ENCODE data around the gene GJB6.

The GJB6 gene

DNA sequence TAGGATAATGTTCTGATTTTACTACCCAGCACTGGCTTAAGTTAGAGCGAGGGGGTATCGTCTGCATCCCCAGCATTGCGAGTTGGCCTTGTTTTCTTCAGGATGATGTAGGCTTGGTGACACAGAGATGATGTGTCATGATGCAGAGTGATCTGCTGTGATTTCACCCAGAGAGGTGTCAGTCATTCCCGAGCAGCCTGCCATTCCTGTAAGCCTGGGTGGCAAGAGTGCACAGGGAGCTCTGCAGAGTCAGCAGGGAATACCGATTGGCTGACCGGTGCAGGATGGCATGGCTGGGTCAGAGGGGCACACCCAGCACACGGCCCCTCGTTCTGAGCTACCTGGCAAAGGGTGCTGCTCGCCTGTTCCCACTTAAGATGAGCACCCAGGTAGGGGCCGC lies 15.8 kb upstream of the GJB6 start:
- ATAC-seq, result no peak
- TF ChIP-seq TCF4 (CRISPR knock-in tag; IDR thresholded peaks at IDR 0.05; ENCODE audit: borderline replicate concordance) (no peak), TOX (CRISPR knock-in tag; IDR thresholded peaks at IDR 0.05; ENCODE audit: borderline replicate concordance) (no peak), ESRRG (CRISPR knock-in tag; IDR thresholded peaks at IDR 0.05) (no peak), ZC3H10 (CRISPR knock-in tag; IDR thresholded peaks at IDR 0.05) (no peak), ISL1 (CRISPR knock-in tag; IDR thresholded peaks at IDR 0.05) (no peak), ZFP30 (CRISPR knock-in tag; IDR thresholded peaks at IDR 0.05) (no peak), CSDC2 (CRISPR knock-in tag; IDR thresholded peaks at IDR 0.05) (no peak), GLIS3 (CRISPR knock-in tag; IDR thresholded peaks at IDR 0.05) (no peak), RARB (CRISPR knock-in tag; IDR thresholded peaks at IDR 0.05) (no peak), SNAI2 (CRISPR knock-in tag; IDR thresholded peaks at IDR 0.05) (no peak), ZFP3 (CRISPR knock-in tag; IDR thresholded peaks at IDR 0.05) (no peak), ZNF565 (CRISPR knock-in tag; conservative IDR thresholded peaks at IDR 0.05; ENCODE audit: low read depth) (no peak), PPARA (CRISPR knock-in tag; IDR thresholded peaks at IDR 0.05; ENCODE audit: borderline replicate concordance) (no peak)
- TF ChIP-seq, protein P1, sequence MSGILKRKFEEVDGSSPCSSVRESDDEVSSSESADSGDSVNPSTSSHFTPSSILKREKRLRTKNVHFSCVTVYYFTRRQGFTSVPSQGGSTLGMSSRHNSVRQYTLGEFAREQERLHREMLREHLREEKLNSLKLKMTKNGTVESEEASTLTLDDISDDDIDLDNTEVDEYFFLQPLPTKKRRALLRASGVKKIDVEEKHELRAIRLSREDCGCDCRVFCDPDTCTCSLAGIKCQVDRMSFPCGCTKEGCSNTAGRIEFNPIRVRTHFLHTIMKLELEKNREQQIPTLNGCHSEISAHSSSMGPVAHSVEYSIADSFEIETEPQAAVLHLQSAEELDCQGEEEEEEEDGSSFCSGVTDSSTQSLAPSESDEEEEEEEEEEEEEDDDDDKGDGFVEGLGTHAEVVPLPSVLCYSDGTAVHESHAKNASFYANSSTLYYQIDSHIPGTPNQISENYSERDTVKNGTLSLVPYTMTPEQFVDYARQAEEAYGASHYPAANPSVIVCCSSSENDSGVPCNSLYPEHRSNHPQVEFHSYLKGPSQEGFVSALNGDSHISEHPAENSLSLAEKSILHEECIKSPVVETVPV (CRISPR knock-in tag; IDR thresholded peaks at IDR 0.05), result no peak
- TF ChIP-seq, protein P2, sequence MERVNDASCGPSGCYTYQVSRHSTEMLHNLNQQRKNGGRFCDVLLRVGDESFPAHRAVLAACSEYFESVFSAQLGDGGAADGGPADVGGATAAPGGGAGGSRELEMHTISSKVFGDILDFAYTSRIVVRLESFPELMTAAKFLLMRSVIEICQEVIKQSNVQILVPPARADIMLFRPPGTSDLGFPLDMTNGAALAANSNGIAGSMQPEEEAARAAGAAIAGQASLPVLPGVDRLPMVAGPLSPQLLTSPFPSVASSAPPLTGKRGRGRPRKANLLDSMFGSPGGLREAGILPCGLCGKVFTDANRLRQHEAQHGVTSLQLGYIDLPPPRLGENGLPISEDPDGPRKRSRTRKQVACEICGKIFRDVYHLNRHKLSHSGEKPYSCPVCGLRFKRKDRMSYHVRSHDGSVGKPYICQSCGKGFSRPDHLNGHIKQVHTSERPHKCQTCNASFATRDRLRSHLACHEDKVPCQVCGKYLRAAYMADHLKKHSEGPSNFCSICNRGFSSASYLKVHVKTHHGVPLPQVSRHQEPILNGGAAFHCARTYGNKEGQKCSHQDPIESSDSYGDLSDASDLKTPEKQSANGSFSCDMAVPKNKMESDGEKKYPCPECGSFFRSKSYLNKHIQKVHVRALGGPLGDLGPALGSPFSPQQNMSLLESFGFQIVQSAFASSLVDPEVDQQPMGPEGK (CRISPR knock-in tag; IDR thresholded peaks at IDR 0.05; ENCODE audit: borderline replicate concordance), result no peak
- TF ChIP-seq, protein P3, sequence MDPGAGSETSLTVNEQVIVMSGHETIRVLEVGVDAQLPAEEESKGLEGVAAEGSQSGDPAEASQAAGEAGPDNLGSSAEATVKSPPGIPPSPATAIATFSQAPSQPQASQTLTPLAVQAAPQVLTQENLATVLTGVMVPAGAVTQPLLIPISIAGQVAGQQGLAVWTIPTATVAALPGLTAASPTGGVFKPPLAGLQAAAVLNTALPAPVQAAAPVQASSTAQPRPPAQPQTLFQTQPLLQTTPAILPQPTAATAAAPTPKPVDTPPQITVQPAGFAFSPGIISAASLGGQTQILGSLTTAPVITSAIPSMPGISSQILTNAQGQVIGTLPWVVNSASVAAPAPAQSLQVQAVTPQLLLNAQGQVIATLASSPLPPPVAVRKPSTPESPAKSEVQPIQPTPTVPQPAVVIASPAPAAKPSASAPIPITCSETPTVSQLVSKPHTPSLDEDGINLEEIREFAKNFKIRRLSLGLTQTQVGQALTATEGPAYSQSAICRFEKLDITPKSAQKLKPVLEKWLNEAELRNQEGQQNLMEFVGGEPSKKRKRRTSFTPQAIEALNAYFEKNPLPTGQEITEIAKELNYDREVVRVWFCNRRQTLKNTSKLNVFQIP (CRISPR knock-in tag; IDR thresholded peaks at IDR 0.05; ENCODE audit: borderline replicate concordance, low read depth), result no peak
- TF ChIP-seq, protein P4, sequence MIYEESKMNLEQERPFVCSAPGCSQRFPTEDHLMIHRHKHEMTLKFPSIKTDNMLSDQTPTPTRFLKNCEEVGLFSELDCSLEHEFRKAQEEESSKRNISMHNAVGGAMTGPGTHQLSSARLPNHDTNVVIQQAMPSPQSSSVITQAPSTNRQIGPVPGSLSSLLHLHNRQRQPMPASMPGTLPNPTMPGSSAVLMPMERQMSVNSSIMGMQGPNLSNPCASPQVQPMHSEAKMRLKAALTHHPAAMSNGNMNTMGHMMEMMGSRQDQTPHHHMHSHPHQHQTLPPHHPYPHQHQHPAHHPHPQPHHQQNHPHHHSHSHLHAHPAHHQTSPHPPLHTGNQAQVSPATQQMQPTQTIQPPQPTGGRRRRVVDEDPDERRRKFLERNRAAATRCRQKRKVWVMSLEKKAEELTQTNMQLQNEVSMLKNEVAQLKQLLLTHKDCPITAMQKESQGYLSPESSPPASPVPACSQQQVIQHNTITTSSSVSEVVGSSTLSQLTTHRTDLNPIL (CRISPR knock-in tag; IDR thresholded peaks at IDR 0.05; ENCODE audit: low read depth), result no peak

DNA sequence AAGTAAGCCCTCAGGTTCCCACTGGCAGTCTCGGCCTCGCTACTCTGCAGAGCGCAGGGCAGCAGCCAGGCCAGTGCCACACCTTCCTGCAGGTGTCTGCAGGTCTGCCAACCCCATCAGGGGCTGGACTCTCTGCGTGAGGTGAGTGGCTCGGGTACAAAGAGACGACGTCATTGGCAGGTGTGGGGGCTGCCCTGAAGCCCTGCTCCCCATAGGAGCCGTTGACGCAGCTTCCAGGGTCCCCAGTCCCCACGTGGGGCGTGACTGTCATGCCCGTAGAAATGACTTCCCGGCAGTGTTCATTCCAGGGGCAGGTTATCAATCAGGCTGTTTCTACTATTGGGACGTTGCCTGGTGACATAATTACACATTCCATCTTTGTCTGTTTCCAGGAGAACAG lies 15.3 kb upstream of the GJB6 start:
- TF ChIP-seq ZNF70 (CRISPR knock-in tag; IDR thresholded peaks at IDR 0.05) (no peak), TCF4 (CRISPR knock-in tag; IDR thresholded peaks at IDR 0.05; ENCODE audit: borderline replicate concordance) (no peak), ISL1 (CRISPR knock-in tag; IDR thresholded peaks at IDR 0.05) (no peak), OSR1 (CRISPR knock-in tag; IDR thresholded peaks at IDR 0.05) (no peak), PPARA (CRISPR knock-in tag; IDR thresholded peaks at IDR 0.05; ENCODE audit: borderline replicate concordance) (no peak), GLIS3 (CRISPR knock-in tag; IDR thresholded peaks at IDR 0.05) (no peak), TOX (CRISPR knock-in tag; IDR thresholded peaks at IDR 0.05; ENCODE audit: borderline replicate concordance) (no peak), ZNF8 (CRISPR knock-in tag; IDR thresholded peaks at IDR 0.05) (no peak)
- TF ChIP-seq, protein P4 (CRISPR knock-in tag; IDR thresholded peaks at IDR 0.05; ENCODE audit: low read depth), result no peak
- TF ChIP-seq, protein P2 (CRISPR knock-in tag; IDR thresholded peaks at IDR 0.05; ENCODE audit: borderline replicate concordance), result no peak
- no peak for ATAC-seq

DNA sequence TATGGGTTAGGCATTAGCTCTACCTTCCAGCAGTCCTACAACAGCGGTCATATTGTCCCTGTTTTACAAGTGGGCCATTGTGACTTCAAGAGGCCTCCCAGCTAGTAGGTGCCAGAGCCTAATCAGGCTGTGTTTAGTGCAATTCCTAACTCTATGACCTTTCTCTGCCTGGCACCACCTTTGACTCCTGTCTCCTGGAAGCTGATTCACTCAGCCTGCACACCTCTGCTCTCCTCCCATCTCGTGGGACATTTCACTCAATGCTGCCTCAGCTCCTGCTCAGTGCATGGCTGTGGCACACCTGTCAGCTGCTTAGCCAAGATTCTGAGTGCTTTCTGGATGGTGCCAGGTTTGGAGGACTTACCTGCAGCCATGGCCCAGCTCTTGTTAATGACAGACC lies 9.5 kb upstream of the GJB6 start:
- no peak for ATAC-seq
- TF ChIP-seq ISL1 (CRISPR knock-in tag; IDR thresholded peaks at IDR 0.05) (no peak), OSR1 (CRISPR knock-in tag; IDR thresholded peaks at IDR 0.05) (no peak), CSDC2 (CRISPR knock-in tag; IDR thresholded peaks at IDR 0.05) (no peak), RARB (CRISPR knock-in tag; IDR thresholded peaks at IDR 0.05) (no peak), ZNF8 (CRISPR knock-in tag; IDR thresholded peaks at IDR 0.05) (no peak), TCF4 (CRISPR knock-in tag; IDR thresholded peaks at IDR 0.05; ENCODE audit: borderline replicate concordance) (no peak), ARNTL (CRISPR knock-in tag; IDR thresholded peaks at IDR 0.05; ENCODE audit: borderline replicate concordance, low read depth) (no peak), TOX (CRISPR knock-in tag; IDR thresholded peaks at IDR 0.05; ENCODE audit: borderline replicate concordance) (no peak), ZC3H10 (CRISPR knock-in tag; IDR thresholded peaks at IDR 0.05) (no peak)
- TF ChIP-seq, protein P1 (CRISPR knock-in tag; IDR thresholded peaks at IDR 0.05), result no peak
- TF ChIP-seq, protein P2 (CRISPR knock-in tag; IDR thresholded peaks at IDR 0.05; ENCODE audit: borderline replicate concordance), result no peak

Measured in SK-N-SH treated with all-trans-retinoic acid at 6 μM for 48 hours (cell line).